NCI-H1694 (cell line): ENCODE data around the gene EEPD1.
"Not testable (repeated sequence)": the region's sequence is repeated elsewhere in the genome, so short reads cannot be mapped to it uniquely, and the experiment has no call there.

Experiments
- DNase-seq: peaks from one replicate; lab custom pipeline; 2025; lab: John Stamatoyannopoulos, UW

Gene EEPD1

GRCh38 chr7:36152756-36153570 is at the start of gene EEPD1:
Gene EEPD1, plus strand, starts transcription at chr7:36153254. Its CDS starts 1,071 bp downstream, at chr7:36154325.
- DNase-seq, result peak; percentile 98

- no peak for DNase-seq
Measured at GRCh38 chr7:36103837-36104561, 49.1 kb upstream of the EEPD1 start.

- DNase-seq, result not testable (repeated sequence)
Measured at GRCh38 chr7:36106972-36107908, 45.8 kb upstream of the EEPD1 start.

GRCh38 chr7:36107926-36108631 is 45.0 kb upstream of the EEPD1 start:
- DNase-seq, result no peak

GRCh38 chr7:36109013-36109627 is 43.9 kb upstream of the EEPD1 start:
- DNase-seq, result no peak

GRCh38 chr7:36110584-36110983 is 42.5 kb upstream of the EEPD1 start:
- DNase-seq, result no peak

- no peak for DNase-seq
Measured at GRCh38 chr7:36112969-36113368, 40.1 kb upstream of the EEPD1 start.

- DNase-seq, result no peak
Measured at GRCh38 chr7:36114355-36114754, 38.7 kb upstream of the EEPD1 start.

GRCh38 chr7:36115448-36116321 is 37.4 kb upstream of the EEPD1 start:
- DNase-seq, result peak; percentile 85

- no peak for DNase-seq
Measured at GRCh38 chr7:36116347-36117202, 36.5 kb upstream of the EEPD1 start.

GRCh38 chr7:36117203-36117840 is 35.7 kb upstream of the EEPD1 start:
- DNase-seq, result no peak

GRCh38 chr7:36118344-36118743 is 34.7 kb upstream of the EEPD1 start:
- DNase-seq, result no peak

- no peak for DNase-seq
Measured at GRCh38 chr7:36119005-36119706, 33.9 kb upstream of the EEPD1 start.

- DNase-seq, result not testable (repeated sequence)
Measured at GRCh38 chr7:36119983-36120646, 32.9 kb upstream of the EEPD1 start.

GRCh38 chr7:36125630-36126029 is 27.4 kb upstream of the EEPD1 start:
- DNase-seq, result not testable (repeated sequence)

GRCh38 chr7:36127075-36127740 is 25.8 kb upstream of the EEPD1 start:
- DNase-seq, result peak; percentile 66
